Endothelial cell of umbilical vein (primary cell): ENCODE measurements around the gene MCRIP1. TPM values are rescaled to one million over a fixed set of nuclear protein-coding genes. Genes with fewer than 3 reads are reported as not detected.

ENCODE experiments used
- BruUV-seq: library from RNA; stranded (reverse); fragments of 400-500 nt; replicated peaks from 2 replicates; lab custom pipeline; 2021; lab: Mats Ljungman, UMichigan
- CTCF ChIA-PET: fragments of 300-600, 350-600 bp; sonication (Branson Sonifier 250); formaldehyde crosslinking; loops from one replicate; lab custom pipeline; 2021; ENCODE audit warnings: antibody characterized with exemption, inconsistent platforms; lab: Charles Lee
- POLR2A ChIA-PET: fragments of 300-600, 350-600 bp; sonication (Branson Sonifier 250); formaldehyde crosslinking; loops from one replicate; lab custom pipeline; 2021; ENCODE audit warnings: antibody characterized with exemption, inconsistent platforms; lab: Charles Lee
- DNase-seq: peaks from one replicate; pipeline ENCODE4 v3.0.0-alpha.2; 2011; ENCODE audit warnings: low read depth, low spot score
- FAIRE-seq: peaks from 2 replicates; lab custom pipeline; 2011; peaks lifted over from hg19 to GRCh38; lab: Jason Lieb, UNC
- H2AFZ ChIP-seq: 2 replicates; pipeline ENCODE4 v1.6.0; 2012; ENCODE audit warnings: low read depth, low read length, control low read depth, inconsistent platforms
- H3K27ac ChIP-seq: 2 replicates; pipeline ENCODE4 v1.5.1; 2011; ENCODE audit warnings: low read depth, mild to moderate bottlenecking, control low read depth, low read length, moderate library complexity; ENCODE audit not compliant: insufficient read depth
- H3K27me3 ChIP-seq, 2 experiments: 2 replicates each; pipeline versions ENCODE4 v1.6.0 to v1.6.1; 2011; ENCODE audit warnings: low read length in 2 of 2, mixed read lengths in 1 of 2; ENCODE audit not compliant: control insufficient read depth in 2 of 2, insufficient read depth in 2 of 2
- H3K36me3 ChIP-seq, 2 experiments: 2 replicates in 1 of 2; 3 replicates in 1 of 2; pipeline ENCODE4 v1.5.1; 2011; ENCODE audit warnings: low read length in 2 of 2, mild to moderate bottlenecking in 1 of 2, moderate library complexity in 1 of 2; ENCODE audit not compliant: control insufficient read depth in 2 of 2, insufficient read depth in 2 of 2; ENCODE audit errors: extremely low read depth in 1 of 2
- H3K4me1 ChIP-seq: 3 replicates; pipeline ENCODE4 v1.5.1; 2011; ENCODE audit warnings: mild to moderate bottlenecking, low read length; ENCODE audit not compliant: control insufficient read depth, insufficient read depth; ENCODE audit errors: extremely low read depth
- H3K4me2 ChIP-seq: 2 replicates; pipeline ENCODE4 v1.6.1; 2011; ENCODE audit warnings: low read length, control low read depth, mixed read lengths; ENCODE audit not compliant: insufficient read depth
- H3K4me3 ChIP-seq, 3 experiments: fragments of 200-600 bp in 1 of 3; sonication (generic), shearing (Covaris generic) in 1 of 3; replicated peaks in 1 of 3; 2 replicates each; pipeline ENCODE4 v1.5.1; 2011 to 2016; ENCODE audit warnings: control low read depth in 3 of 3, low read length in 3 of 3, mild to moderate bottlenecking in 2 of 3, inconsistent platforms in 1 of 3, low read depth in 1 of 3, moderate library complexity in 1 of 3; ENCODE audit not compliant: insufficient read depth in 1 of 3
- H3K79me2 ChIP-seq: 2 replicates; pipeline ENCODE4 v1.6.0; 2012; ENCODE audit warnings: low read length, inconsistent platforms; ENCODE audit not compliant: control insufficient read depth, insufficient read depth
- H3K9ac ChIP-seq: replicated peaks from 2 replicates; pipeline ENCODE3; 2011; ENCODE audit warnings: low read length, control low read depth; ENCODE audit not compliant: insufficient read depth; ENCODE audit errors: extremely low read depth
- H3K9me1 ChIP-seq: replicated peaks from 3 replicates; pipeline ENCODE4 v1.6.0; 2011; ENCODE audit warnings: mild to moderate bottlenecking, low read length; ENCODE audit not compliant: control insufficient read depth, insufficient read depth; ENCODE audit errors: extremely low read depth
- H3K9me3 ChIP-seq: replicated peaks from 2 replicates; pipeline ENCODE4 v1.5.1; 2012; ENCODE audit warnings: low read length, inconsistent platforms; ENCODE audit not compliant: control insufficient read depth, insufficient read depth
- H4K20me1 ChIP-seq: replicated peaks from 2 replicates; pipeline ENCODE3; 2011; ENCODE audit warnings: mild to moderate bottlenecking, low read length; ENCODE audit not compliant: control insufficient read depth, insufficient read depth; ENCODE audit errors: extremely low read depth
- FOS ChIP-seq: IDR thresholded peaks from 2 replicates; pipeline ENCODE4 v1.6.1; 2011; ENCODE audit warnings: mild to moderate bottlenecking, low read length, moderate library complexity, borderline replicate concordance; ENCODE audit not compliant: insufficient read depth
- GATA2 ChIP-seq: IDR thresholded peaks from 2 replicates; pipeline ENCODE4 v1.7.0; 2011; ENCODE audit warnings: low read depth, mild to moderate bottlenecking, moderate library complexity, mixed read lengths, low read length; ENCODE audit not compliant: insufficient read length, insufficient read depth
- MAX ChIP-seq: IDR thresholded peaks from 2 replicates; pipeline ENCODE4 v1.6.1; 2011; ENCODE audit not compliant: insufficient read depth, insufficient read length
- MYC ChIP-seq: IDR thresholded peaks from one replicate; pipeline ENCODE4 v1.6.1; 2011; ENCODE audit warnings: mild to moderate bottlenecking, low read depth, low read length
- POLR2A ChIP-seq: IDR thresholded peaks from 2 replicates; pipeline ENCODE4 v1.6.1; 2012; ENCODE audit warnings: low read depth, mild to moderate bottlenecking, control low read depth, low read length
- POLR2AphosphoS5 ChIP-seq: IDR thresholded peaks from 2 replicates; pipeline ENCODE4 v1.6.1; 2012; ENCODE audit warnings: low read depth, mild to moderate bottlenecking, control low read depth, low read length, moderate library complexity; ENCODE audit not compliant: insufficient read depth
- dilution Hi-C: fragments of 300-500 bp; cut with MboI; formaldehyde crosslinking; loops from one replicate; pipeline ENCODE4 v1.15.0; 2019; ENCODE audit warnings: low sequenced_read_pairs; ENCODE audit not compliant: extremely low pct_ligation_motif_present
- intact Hi-C: fragments of 100-400 bp; cut with micrococcal nuclease; formaldehyde crosslinking; loops from one replicate; pipeline ENCODE4 v1.10.0; 2022
- polyA plus RNA-seq, 4 experiments: library from polyadenylated mRNA; depleted of rRNA in 3 of 4; stranded (reverse) in 3 of 4; unstranded in 1 of 4; fragments of >200 nt; gene quantifications; 2 replicates each; pipeline versions ENCODE4 v1.2.1 to v1.2.3, GENCODE V29; 2011 to 2012; ENCODE audit warnings: missing spikeins in 1 of 4
- total RNA-seq: library from RNA; stranded (reverse); gene quantifications from 2 replicates; pipeline ENCODE4 v1.2.3, GENCODE V29; 2021

MCRIP1 gene
- total and polyA plus RNA-seq, 2 donors (not counting 3 experiments of a cell fraction or from before 2014, with no cell fraction given), result 121 to 205 TPM

- no peak for FAIRE-seq
- Histone ChIP-seq H4K20me1 (no peaks in the 10 kb centered on the region), H3K27me3 (peaks cover 0 to 2% of the 10 kb centered on the region in 2 experiments), H2AFZ (no peak overlapping the region), H3K4me1 (no peaks in the 10 kb centered on the region), H3K4me2 (no peak overlapping the region), H3K79me2 (no peaks in the 10 kb centered on the region), H3K9me3 (no peaks in the 10 kb centered on the region), H3K36me3 (peaks cover 0 to 8% of the 10 kb centered on the region in 2 experiments), H3K9ac (no peak overlapping the region), H3K4me3 (no peak overlapping the region), H3K27ac (no peak overlapping the region), H3K9me1 (no peaks in the 10 kb centered on the region)
- ChIA-PET POLR2A (no interaction called here), CTCF (interaction anchor here (2.1 kb wide), 1 partner anchor 17 kb away, joined by 5 read pairs; no protein-coding TSS in a partner anchor)
- no peak for DNase-seq
- dilution Hi-C loops (no loop called here), intact Hi-C loops (no loop called here)
- TF ChIP-seq MYC (no peak), MAX (no peak), FOS (no peak), POLR2A (no peak)
- no TSS peak for BruUV-seq
Measured at GRCh38 chr17:81822996-81823819, 9.9 kb downstream of the MCRIP1 start.

GRCh38 chr17:81822312-81822637 is 10.8 kb downstream of the MCRIP1 start:
- intact Hi-C loops, result no loop called here
- FAIRE-seq (no peak), DNase-seq (no peak)
- no TSS peak for BruUV-seq
- Histone ChIP-seq H3K9ac (no peak overlapping the region), H3K9me1 (no peaks in the 10 kb centered on the region), H3K27me3 (peaks cover 0 to 2% of the 10 kb centered on the region in 2 experiments), H4K20me1 (no peaks in the 10 kb centered on the region), H3K4me3 (no peak overlapping the region), H3K9me3 (no peaks in the 10 kb centered on the region), H3K36me3 (peaks cover 0 to 8% of the 10 kb centered on the region in 2 experiments), H3K4me1 (no peaks in the 10 kb centered on the region), H2AFZ (no peak overlapping the region), H3K4me2 (no peak overlapping the region), H3K79me2 (no peaks in the 10 kb centered on the region), H3K27ac (no peak overlapping the region)
- ChIA-PET POLR2A (no interaction called here), CTCF (interaction anchor here (0.6 to 2.1 kb wide), 9 partner anchors 9 to 199 kb away, joined by 3 to 20 read pairs (median 4); partner anchors contain the start of gene MCRIP1)
- TF ChIP-seq POLR2AphosphoS5 (no peak), FOS (no peak), GATA2 (no peak)
- dilution Hi-C loops, result no loop called here
